Measurements from ENCODE around the gene ZNF397. TPM values are rescaled to one million over a fixed set of nuclear protein-coding genes. Genes with fewer than 3 reads are reported as not detected.

The ZNF397 gene
- total RNA-seq, 1 donor from 2014 or later = 13.9 TPM

DNA sequence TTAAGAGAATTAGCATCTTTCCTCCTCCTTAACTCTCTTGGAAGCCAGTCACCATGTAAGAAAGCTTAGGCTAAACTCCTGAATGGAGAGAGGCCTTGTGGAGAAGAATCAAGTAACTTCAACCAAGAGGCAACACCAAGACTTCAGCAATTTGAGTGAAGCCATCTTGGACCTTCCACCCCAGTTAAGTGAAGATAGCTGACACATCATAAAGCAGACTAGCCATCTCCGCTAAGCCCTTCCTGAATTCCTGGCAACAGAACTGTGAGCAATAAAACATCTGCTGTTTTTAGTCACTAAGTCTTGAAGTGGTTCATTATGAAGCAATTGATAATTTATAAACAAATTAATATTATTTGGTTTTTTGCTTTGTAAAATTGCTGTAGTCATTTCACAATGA, 1.5 kb upstream of the ZNF397 start:
- Histone ChIP-seq H3K4me1 (peaks cover 3 to 10% of the 10 kb centered on the region in 2 donors), H3K4me3 (no peak overlapping the region), H3K27ac (no peak overlapping the region), H3K27me3 (no peaks in the 10 kb centered on the region), H3K36me3 (peaks cover 19 to 21% of the 10 kb centered on the region in 2 donors), H3K9me3 (no peaks in the 10 kb centered on the region)
- no peak for DNase-seq (ENCODE audit: low spot score in 2 of 2)
- TF ChIP-seq, protein P1, sequence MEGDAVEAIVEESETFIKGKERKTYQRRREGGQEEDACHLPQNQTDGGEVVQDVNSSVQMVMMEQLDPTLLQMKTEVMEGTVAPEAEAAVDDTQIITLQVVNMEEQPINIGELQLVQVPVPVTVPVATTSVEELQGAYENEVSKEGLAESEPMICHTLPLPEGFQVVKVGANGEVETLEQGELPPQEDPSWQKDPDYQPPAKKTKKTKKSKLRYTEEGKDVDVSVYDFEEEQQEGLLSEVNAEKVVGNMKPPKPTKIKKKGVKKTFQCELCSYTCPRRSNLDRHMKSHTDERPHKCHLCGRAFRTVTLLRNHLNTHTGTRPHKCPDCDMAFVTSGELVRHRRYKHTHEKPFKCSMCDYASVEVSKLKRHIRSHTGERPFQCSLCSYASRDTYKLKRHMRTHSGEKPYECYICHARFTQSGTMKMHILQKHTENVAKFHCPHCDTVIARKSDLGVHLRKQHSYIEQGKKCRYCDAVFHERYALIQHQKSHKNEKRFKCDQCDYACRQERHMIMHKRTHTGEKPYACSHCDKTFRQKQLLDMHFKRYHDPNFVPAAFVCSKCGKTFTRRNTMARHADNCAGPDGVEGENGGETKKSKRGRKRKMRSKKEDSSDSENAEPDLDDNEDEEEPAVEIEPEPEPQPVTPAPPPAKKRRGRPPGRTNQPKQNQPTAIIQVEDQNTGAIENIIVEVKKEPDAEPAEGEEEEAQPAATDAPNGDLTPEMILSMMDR (IDR thresholded peaks at IDR 0.05) = no peak
- intact Hi-C loops (cut with DNase I) = no loop called here

DNA sequence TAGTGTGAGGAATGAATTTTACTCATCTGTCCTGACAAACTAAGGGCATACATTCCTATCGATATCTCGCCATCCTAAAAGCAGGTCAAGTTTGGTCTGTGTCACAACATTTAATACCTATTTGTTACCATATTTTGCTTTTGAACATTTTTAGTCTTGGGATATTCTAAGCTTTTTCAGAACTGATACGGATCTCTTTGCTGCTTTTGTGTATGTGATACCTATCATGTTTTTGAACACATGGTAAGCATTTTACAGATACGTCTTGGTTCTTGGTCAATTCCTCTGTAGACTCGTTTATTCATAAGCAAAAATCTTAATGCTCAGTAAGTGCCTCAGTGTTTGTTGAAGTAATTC, 592 bp downstream of the ZNF397 start:
- TF ChIP-seq, protein P1 (IDR thresholded peaks at IDR 0.05) = no peak
- Histone ChIP-seq H3K36me3 (peaks cover 40 to 42% of the 10 kb centered on the region in 2 donors), H3K27me3 (no peaks in the 10 kb centered on the region), H3K4me1 (peaks cover 3 to 10% of the 10 kb centered on the region in 2 donors), H3K4me3 (peak overlapping the region; percentile 69 to 74), H3K27ac (peak overlapping the region; percentile 97 to 99), H3K9me3 (no peaks in the 10 kb centered on the region)
- intact Hi-C loops (cut with DNase I) = loop anchor here (1.0 to 5.0 kb wide), 6 partner anchors 49 to 729 kb away; partner anchors contain the start of genes GALNT1, INO80C and ZSCAN30
- no peak for DNase-seq (ENCODE audit: low spot score in 2 of 2)

DNA sequence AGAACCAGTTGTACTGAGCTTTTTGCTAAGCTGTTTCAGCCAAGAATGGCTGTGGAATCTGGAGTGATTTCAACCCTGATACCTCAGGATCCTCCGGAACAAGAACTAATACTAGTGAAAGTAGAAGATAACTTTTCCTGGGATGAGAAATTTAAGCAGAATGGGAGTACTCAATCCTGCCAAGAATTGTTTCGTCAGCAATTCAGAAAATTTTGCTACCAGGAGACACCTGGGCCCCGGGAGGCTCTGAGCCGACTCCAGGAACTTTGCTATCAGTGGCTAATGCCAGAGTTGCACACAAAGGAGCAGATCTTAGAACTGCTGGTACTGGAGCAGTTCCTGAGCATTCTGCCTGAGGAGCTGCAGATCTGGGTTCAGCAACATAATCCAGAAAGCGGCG, 1.6 kb downstream of the ZNF397 start:
- H3K4me1 ChIP-seq = peaks cover 3 to 10% of the 10 kb centered on the region in 2 donors
- H3K9me3 ChIP-seq = no peaks in the 10 kb centered on the region
- TF ChIP-seq, protein P1 (IDR thresholded peaks at IDR 0.05) = no peak
- H3K27ac ChIP-seq = peak overlapping the region in 1 of 2 donors; percentile 99
- intact Hi-C loops (cut with DNase I) = loop anchor here (5.0 kb wide), 3 partner anchors 215 to 255 kb away; partner anchors contain the start of gene INO80C
- peaks cover 40 to 50% of the 10 kb centered on the region in 2 donors for H3K36me3 ChIP-seq
- H3K4me3 ChIP-seq = peak overlapping the region in 1 of 2 donors; percentile 74
- DNase-seq (ENCODE audit: low spot score in 2 of 2) = no peak
- H3K27me3 ChIP-seq = no peaks in the 10 kb centered on the region

DNA sequence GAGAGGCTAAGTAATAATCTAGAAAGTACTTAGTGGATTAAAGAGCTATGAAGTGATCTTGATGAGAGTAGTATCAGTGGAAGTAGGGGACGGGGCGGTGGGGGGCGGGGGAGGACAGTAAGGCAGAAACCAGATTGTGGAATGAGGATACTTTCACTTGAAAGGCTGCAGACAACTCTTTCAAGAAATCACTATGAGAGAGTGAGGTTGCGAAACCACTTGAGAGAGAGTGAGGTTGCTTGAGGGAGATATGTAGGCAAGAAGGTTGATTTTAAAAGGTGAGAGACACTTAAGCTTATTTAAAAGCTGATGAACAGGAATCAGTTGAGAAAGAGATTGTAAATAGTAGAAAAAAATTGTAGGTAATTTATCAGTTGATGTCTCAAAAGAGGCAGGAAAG, 3.8 kb downstream of the ZNF397 start:
- Histone ChIP-seq H3K4me1 (peaks cover 3 to 10% of the 10 kb centered on the region in 2 donors), H3K27me3 (no peaks in the 10 kb centered on the region), H3K4me3 (no peak overlapping the region), H3K36me3 (peaks cover 58 to 69% of the 10 kb centered on the region in 2 donors), H3K9me3 (no peaks in the 10 kb centered on the region), H3K27ac (no peak overlapping the region)
- intact Hi-C loops (cut with DNase I) = loop anchor here (5.0 kb wide), 3 partner anchors 217 to 253 kb away; partner anchors contain the start of gene INO80C
- no peak for DNase-seq (ENCODE audit: low spot score in 2 of 2)
- TF ChIP-seq, protein P1 (IDR thresholded peaks at IDR 0.05) = no peak

GRCh38 chr18:35245719-35246317, 5.0 kb downstream of the ZNF397 start:
- Histone ChIP-seq H3K9me3 (no peaks in the 10 kb centered on the region), H3K27me3 (no peaks in the 10 kb centered on the region), H3K27ac (no peak overlapping the region), H3K4me3 (no peak overlapping the region), H3K4me1 (peaks cover 3 to 10% of the 10 kb centered on the region in 2 donors), H3K36me3 (peaks cover 58 to 69% of the 10 kb centered on the region in 2 donors)
- intact Hi-C loops (cut with DNase I) = no loop called here
- no peak for DNase-seq (ENCODE audit: low spot score in 2 of 2)
- TF ChIP-seq, protein P1 (IDR thresholded peaks at IDR 0.05) = no peak

Data from ascending aorta (tissue), 2 donors.